H9 (cell line): ENCODE measurements around the gene TMEM163. TPM values are rescaled to one million over a fixed set of nuclear protein-coding genes. Genes with fewer than 3 reads are reported as not detected.

ENCODE experiments used
- DNase-seq: peaks from one replicate; pipeline ENCODE4 v3.0.0-alpha.2; 2017
- H2AFZ ChIP-seq: one replicate; pipeline ENCODE4 v1.6.1; 2013; ENCODE audit warnings: mild to moderate bottlenecking, low read length, control low read depth, moderate library complexity
- H2AK5ac ChIP-seq: 2 replicates; pipeline ENCODE4 v1.6.1; 2013; ENCODE audit warnings: low read length, control low read depth, mixed read lengths; ENCODE audit not compliant: insufficient read length
- H2BK120ac ChIP-seq: one replicate; pipeline ENCODE4 v1.6.1; 2013; ENCODE audit warnings: low read depth, mild to moderate bottlenecking, low read length, control low read depth, inconsistent platforms; ENCODE audit not compliant: poor library complexity, severe bottlenecking
- H2BK12ac ChIP-seq: 2 replicates; pipeline ENCODE4 v1.6.1; 2013; ENCODE audit warnings: low read length, control low read depth, mixed read lengths, low read depth; ENCODE audit not compliant: insufficient read length
- H2BK15ac ChIP-seq: 2 replicates; pipeline ENCODE4 v1.6.1; 2013; ENCODE audit warnings: low read depth, low read length, control low read depth
- H2BK20ac ChIP-seq: one replicate; pipeline ENCODE4 v1.6.1; 2013; ENCODE audit warnings: low read depth, mild to moderate bottlenecking, low read length, control low read depth, inconsistent platforms; ENCODE audit not compliant: poor library complexity, severe bottlenecking
- H2BK5ac ChIP-seq: 2 replicates; pipeline ENCODE4 v1.6.1; 2013; ENCODE audit warnings: low read length, control low read depth, mixed read lengths; ENCODE audit not compliant: insufficient read length
- H3K14ac ChIP-seq: 2 replicates; pipeline ENCODE4 v1.6.1; 2013; ENCODE audit warnings: low read length, control low read depth; ENCODE audit not compliant: insufficient read depth
- H3K18ac ChIP-seq: 2 replicates; pipeline ENCODE4 v1.6.1; 2013; ENCODE audit warnings: low read depth, mild to moderate bottlenecking, mixed read lengths, low read length, control low read depth; ENCODE audit not compliant: insufficient read length
- H3K23ac ChIP-seq: 2 replicates; pipeline ENCODE4 v1.6.1; 2013; ENCODE audit warnings: low read length, control low read depth, mixed read lengths, low read depth; ENCODE audit not compliant: insufficient read length
- H3K23me2 ChIP-seq: 2 replicates; pipeline ENCODE4 v1.6.1; 2013; ENCODE audit warnings: low read depth, mild to moderate bottlenecking, mixed read lengths, low read length, control low read depth; ENCODE audit not compliant: insufficient read length, poor library complexity, severe bottlenecking
- H3K27ac ChIP-seq: 2 replicates; pipeline ENCODE4 v1.5.1; 2013; ENCODE audit warnings: low read length, control low read depth, mixed read lengths, low read depth; ENCODE audit not compliant: insufficient read length
- H3K27me3 ChIP-seq: 2 replicates; pipeline ENCODE4 v1.6.1; 2013; ENCODE audit warnings: low read length, control low read depth, inconsistent platforms; ENCODE audit not compliant: insufficient read depth
- H3K4ac ChIP-seq: 2 replicates; pipeline ENCODE4 v1.6.1; 2013; ENCODE audit warnings: low read depth, mild to moderate bottlenecking, control low read depth, inconsistent platforms, low read length, moderate library complexity
- H3K4me1 ChIP-seq: 2 replicates; pipeline ENCODE4 v1.6.1; 2013; ENCODE audit warnings: low read length, control low read depth, inconsistent platforms; ENCODE audit not compliant: insufficient read depth
- H3K4me2 ChIP-seq: 2 replicates; pipeline ENCODE4 v1.6.1; 2013; ENCODE audit warnings: low read length, control low read depth, mixed read lengths; ENCODE audit not compliant: insufficient read length, insufficient read depth
- H3K56ac ChIP-seq: 2 replicates; pipeline ENCODE4 v1.6.1; 2013; ENCODE audit warnings: low read depth, mild to moderate bottlenecking, mixed read lengths, low read length, control low read depth; ENCODE audit not compliant: insufficient read length
- H3K79me1 ChIP-seq: 2 replicates; pipeline ENCODE4 v1.6.1; 2013; ENCODE audit warnings: low read depth, mild to moderate bottlenecking, moderate library complexity, low read length, control low read depth, inconsistent platforms; ENCODE audit not compliant: insufficient read depth, poor library complexity, severe bottlenecking
- H3K79me2 ChIP-seq: 2 replicates; pipeline ENCODE4 v1.6.1; 2013; ENCODE audit warnings: low read length, control low read depth, inconsistent platforms; ENCODE audit not compliant: insufficient read depth
- H3K9ac ChIP-seq: 2 replicates; pipeline ENCODE4 v1.6.1; 2013; ENCODE audit warnings: low read length, control low read depth, mixed read lengths; ENCODE audit not compliant: insufficient read length; ENCODE audit errors: extremely low read depth
- H3K9me3 ChIP-seq: one replicate; pipeline ENCODE4 v1.6.1; 2013; ENCODE audit warnings: low read depth, low read length, inconsistent platforms; ENCODE audit not compliant: control insufficient read depth
- H3T11ph ChIP-seq: one replicate; pipeline ENCODE4 v1.6.1; 2013; ENCODE audit warnings: mild to moderate bottlenecking, low read length, control low read depth, inconsistent platforms
- H4K20me1 ChIP-seq: one replicate; pipeline ENCODE4 v1.6.1; 2013; ENCODE audit not compliant: control insufficient read depth, insufficient read length, insufficient read depth
- H4K5ac ChIP-seq: 2 replicates; pipeline ENCODE4 v1.6.1; 2013; ENCODE audit warnings: low read depth, mild to moderate bottlenecking, mixed read lengths, low read length, control low read depth; ENCODE audit not compliant: insufficient read length
- H4K8ac ChIP-seq: replicated peaks from 2 replicates; pipeline ENCODE4 v1.6.1; 2013; ENCODE audit warnings: low read length, control low read depth, mixed read lengths, low read depth; ENCODE audit not compliant: insufficient read length
- H4K91ac ChIP-seq: 2 replicates; pipeline ENCODE4 v1.6.1; 2013; ENCODE audit warnings: low read depth, mild to moderate bottlenecking, moderate library complexity, mixed read lengths, low read length, control low read depth; ENCODE audit not compliant: insufficient read length
- H3K27ac Mint-ChIP-seq, 3 experiments: 2 replicates in 2 of 3; 3 replicates in 1 of 3; pipeline ENCODE4 v1.8.0; 2020 to 2021; ENCODE audit warnings: mixed read lengths in 3 of 3, mild to moderate bottlenecking in 1 of 3, moderate library complexity in 1 of 3
- H3K27me3 Mint-ChIP-seq: 2 replicates; pipeline ENCODE4 v1.8.0; 2021; ENCODE audit warnings: low read depth, mild to moderate bottlenecking, moderate library complexity, mixed read lengths
- H3K36me3 Mint-ChIP-seq, 3 experiments: 2 replicates in 2 of 3; 3 replicates in 1 of 3; pipeline ENCODE4 v1.8.0; 2020 to 2021; ENCODE audit warnings: low read depth in 3 of 3, mixed read lengths in 3 of 3; ENCODE audit not compliant: insufficient read depth in 1 of 3
- H3K4me1 Mint-ChIP-seq, 2 experiments: 2 replicates each; pipeline ENCODE4 v1.8.0; 2020; ENCODE audit warnings: mixed read lengths in 2 of 2
- H3K4me3 Mint-ChIP-seq, 2 experiments: 2 replicates in 1 of 2; 3 replicates in 1 of 2; pipeline ENCODE4 v1.8.0; 2020 to 2021; ENCODE audit warnings: mild to moderate bottlenecking in 2 of 2, mixed read lengths in 2 of 2, moderate library complexity in 1 of 2
- H3K9me3 Mint-ChIP-seq, 2 experiments: 2 replicates in 1 of 2; 3 replicates in 1 of 2; pipeline ENCODE4 v1.8.0; 2020; ENCODE audit warnings: mild to moderate bottlenecking in 2 of 2, mixed read lengths in 2 of 2, moderate library complexity in 1 of 2
- WGBS: extraction: QIAGEN DNeasy Blood & Tissue Kit; methylation state at CpG from one replicate; pipeline ENCODE4 v1.1.7; 2013; ENCODE audit warnings: missing lambda C conversion rate, low lambda C conversion rate, mixed read lengths; ENCODE audit not compliant: insufficient read length; ENCODE audit errors: extremely low coverage; 5-methylcytosine and 5-hydroxymethylcytosine counted together
- total RNA-seq: library from RNA; stranded (reverse); gene quantifications from 2 replicates; pipeline ENCODE4 v1.2.1, GENCODE V29; 2021
- TF ChIP-seq, protein P1 (sequence below): fragments of 200-600 bp; sonication (generic); conservative IDR thresholded peaks from 3 replicates; pipeline ENCODE4 v1.8.0; 2021; ENCODE audit warnings: antibody characterized with exemption, mild to moderate bottlenecking

Gene TMEM163
- total RNA-seq, 1 experiment from 2014 or later = 0.39 TPM

DNA sequence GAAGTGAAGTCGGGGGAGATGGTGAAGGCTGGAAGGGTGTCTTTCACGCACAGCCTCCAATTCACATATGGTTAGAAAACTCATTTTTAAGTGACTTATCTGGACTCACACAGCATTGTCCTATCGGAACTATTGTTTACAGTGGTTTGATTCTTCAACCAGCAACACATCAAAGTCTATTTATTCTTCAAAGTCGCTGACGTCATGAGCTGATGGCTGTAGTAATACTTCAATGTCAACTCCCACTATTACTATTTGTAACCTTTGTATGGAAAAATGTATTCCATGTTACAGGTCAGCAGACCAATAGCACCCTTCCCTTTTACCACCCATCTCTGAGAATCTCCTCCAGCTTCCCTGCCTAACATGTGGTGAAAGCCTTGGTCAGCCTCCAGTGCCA is 47.8 kb upstream of the TMEM163 start:
- no peaks in the 10 kb centered on the region for H3K27me3 Mint-ChIP-seq
- no CpG with 5 or more reads among the region's 5 CpGs for WGBS

More for the DNA sequence above, 47.8 kb upstream of the TMEM163 start:
- Histone ChIP-seq H3K79me1 (no peaks in the 10 kb centered on the region), H2BK20ac (no peak overlapping the region), H2BK12ac (no peak overlapping the region), H2BK120ac (no peak overlapping the region), H3K9me3 (no peaks in the 10 kb centered on the region), H2BK5ac (no peak overlapping the region), H4K8ac (no peak overlapping the region), H2AFZ (no peak overlapping the region), H3K79me2 (no peaks in the 10 kb centered on the region), H3T11ph (no peak overlapping the region), H3K9ac (no peak overlapping the region), H4K20me1 (no peaks in the 10 kb centered on the region), H4K91ac (no peak overlapping the region), H2BK15ac (no peak overlapping the region), H3K4me2 (no peak overlapping the region), H3K23ac (no peak overlapping the region), H3K4ac (no peak overlapping the region), H3K27ac (no peak overlapping the region), H3K27me3 (no peaks in the 10 kb centered on the region), H2AK5ac (no peak overlapping the region), H3K23me2 (no peaks in the 10 kb centered on the region), H3K4me1 (peaks cover 9% of the 10 kb centered on the region; the same call in 1 of the 2 replicates), H4K5ac (no peak overlapping the region), H3K56ac (no peak overlapping the region), H3K18ac (no peak overlapping the region), H3K14ac (no peak overlapping the region)
- Mint-ChIP-seq H3K4me3 (no peak overlapping the region), H3K27ac (no peak overlapping the region; a peak in 1 of 7 replicates), H3K36me3 (peaks cover 0 to 4% (median 3%) of the 10 kb centered on the region in 3 experiments; a peak in 3 of 7 replicates), H3K4me1 (no peaks in the 10 kb centered on the region), H3K9me3 (peaks cover 7 to 10% of the 10 kb centered on the region in 2 experiments; a peak in 4 of 5 replicates)
- TF ChIP-seq, protein P1, sequence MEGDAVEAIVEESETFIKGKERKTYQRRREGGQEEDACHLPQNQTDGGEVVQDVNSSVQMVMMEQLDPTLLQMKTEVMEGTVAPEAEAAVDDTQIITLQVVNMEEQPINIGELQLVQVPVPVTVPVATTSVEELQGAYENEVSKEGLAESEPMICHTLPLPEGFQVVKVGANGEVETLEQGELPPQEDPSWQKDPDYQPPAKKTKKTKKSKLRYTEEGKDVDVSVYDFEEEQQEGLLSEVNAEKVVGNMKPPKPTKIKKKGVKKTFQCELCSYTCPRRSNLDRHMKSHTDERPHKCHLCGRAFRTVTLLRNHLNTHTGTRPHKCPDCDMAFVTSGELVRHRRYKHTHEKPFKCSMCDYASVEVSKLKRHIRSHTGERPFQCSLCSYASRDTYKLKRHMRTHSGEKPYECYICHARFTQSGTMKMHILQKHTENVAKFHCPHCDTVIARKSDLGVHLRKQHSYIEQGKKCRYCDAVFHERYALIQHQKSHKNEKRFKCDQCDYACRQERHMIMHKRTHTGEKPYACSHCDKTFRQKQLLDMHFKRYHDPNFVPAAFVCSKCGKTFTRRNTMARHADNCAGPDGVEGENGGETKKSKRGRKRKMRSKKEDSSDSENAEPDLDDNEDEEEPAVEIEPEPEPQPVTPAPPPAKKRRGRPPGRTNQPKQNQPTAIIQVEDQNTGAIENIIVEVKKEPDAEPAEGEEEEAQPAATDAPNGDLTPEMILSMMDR = no peak
- DNase-seq = no peak
